ENCODE data around the gene IL17RC.
A peak's percentile ranks its signal among the peaks of the same experiment; 100 is the strongest.
"Not testable (repeated sequence)": the region's sequence is repeated elsewhere in the genome, so short reads cannot be mapped to it uniquely, and the experiment has no call there.

IL17RC gene

DNA sequence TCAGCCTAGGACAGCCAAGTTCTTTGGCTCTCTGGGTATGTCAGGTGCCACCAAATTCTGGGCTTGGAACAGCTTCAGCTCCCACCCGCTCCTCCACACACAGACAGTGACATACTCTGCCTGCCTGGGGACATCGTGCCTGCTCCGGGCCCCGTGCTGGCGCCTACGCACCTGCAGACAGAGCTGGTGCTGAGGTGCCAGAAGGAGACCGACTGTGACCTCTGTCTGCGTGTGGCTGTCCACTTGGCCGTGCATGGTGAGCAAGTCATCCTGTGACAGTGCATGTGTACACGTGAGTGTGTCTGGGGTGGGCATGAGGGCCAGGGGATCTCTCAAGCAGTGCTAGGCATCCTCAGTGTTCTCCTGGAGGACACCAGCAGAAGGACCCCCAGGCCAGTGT is 922 bp downstream of the IL17RC start:
- DNase-seq = no peak

DNA sequence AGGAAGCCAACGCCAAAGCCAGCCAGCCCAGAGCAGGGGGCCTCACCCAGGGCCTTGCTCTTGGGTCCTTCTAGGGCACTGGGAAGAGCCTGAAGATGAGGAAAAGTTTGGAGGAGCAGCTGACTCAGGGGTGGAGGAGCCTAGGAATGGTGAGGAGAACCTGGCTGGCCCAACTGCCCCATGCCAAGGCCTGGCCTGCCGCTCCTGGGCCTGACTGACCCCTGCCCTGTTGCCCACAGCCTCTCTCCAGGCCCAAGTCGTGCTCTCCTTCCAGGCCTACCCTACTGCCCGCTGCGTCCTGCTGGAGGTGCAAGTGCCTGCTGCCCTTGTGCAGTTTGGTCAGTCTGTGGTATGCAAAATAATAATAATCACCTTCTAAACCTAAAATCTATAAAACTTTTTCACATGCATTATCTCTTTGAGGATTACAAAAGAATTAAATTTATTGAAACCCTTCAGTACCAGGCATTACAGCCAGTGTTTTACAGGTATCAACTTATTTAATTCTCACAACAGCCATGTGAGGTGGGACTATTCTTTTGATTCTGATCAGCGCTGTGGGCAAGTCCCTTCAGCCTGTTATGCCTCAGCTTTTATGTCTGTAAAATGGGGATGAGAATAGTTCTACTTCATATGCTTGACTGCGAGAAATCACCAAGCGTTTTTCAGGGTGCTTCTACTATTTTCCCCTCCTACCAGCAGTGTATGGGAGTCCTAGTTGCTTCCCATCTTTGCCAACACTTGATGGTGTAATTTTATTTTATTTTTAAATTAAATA is 1.6 kb downstream of the IL17RC start:
- DNase-seq = no peak

DNA sequence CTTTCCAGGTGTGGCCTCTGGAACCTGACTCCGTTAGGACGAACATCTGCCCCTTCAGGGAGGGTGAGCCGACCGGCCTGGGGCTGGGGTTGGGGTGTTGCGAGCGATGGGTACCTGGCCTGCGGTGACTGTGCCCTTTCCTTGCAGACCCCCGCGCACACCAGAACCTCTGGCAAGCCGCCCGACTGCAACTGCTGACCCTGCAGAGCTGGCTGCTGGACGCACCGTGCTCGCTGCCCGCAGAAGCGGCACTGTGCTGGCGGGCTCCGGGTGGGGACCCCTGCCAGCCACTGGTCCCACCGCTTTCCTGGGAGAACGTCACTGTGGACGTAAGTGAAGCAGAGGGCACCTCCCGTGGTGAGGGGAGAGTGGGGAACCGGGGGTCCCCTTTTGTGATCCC is 11.3 kb downstream of the IL17RC start:
- no peak for DNase-seq

DNA sequence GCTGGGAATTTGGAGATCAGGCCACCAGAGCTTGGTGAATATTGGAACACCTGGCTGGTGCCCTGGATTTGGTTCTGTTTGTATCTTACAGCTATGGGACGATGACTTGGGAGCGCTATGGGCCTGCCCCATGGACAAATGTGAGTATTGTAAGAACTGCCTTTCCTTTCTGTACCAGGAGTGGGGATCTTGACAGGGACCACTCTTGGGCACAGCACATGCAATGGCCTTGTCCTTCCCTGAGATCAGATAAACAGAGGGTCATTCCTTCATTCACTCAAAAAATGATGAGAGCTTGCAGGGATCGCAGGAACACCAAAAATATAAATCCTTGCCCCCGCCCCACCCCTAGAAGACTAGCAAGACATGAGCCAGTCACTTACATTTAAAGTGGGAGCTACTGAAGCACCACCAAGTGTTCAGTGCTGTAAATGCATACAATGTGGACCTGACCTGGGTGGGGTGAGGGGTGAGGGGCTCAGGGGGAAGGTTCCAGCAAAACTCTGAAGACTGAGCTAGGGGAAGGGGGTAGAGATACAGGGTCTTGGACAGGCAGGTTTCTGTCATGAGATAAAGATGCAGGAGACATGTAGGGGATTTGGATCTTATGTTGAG is 14.0 kb downstream of the IL17RC start:
- DNase-seq = no peak

DNA sequence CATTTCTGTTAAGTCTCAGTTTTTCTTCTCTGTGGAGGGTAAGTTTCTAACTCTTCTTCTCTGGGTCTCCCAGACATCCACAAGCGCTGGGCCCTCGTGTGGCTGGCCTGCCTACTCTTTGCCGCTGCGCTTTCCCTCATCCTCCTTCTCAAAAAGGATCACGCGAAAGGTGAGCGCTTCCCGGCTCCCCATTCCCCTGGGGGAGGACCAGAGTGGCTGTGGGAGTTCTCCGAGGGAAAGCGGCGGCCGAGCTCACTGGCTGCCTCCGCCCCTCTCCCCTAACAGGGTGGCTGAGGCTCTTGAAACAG is 15.6 kb downstream of the IL17RC start:
- DNase-seq = no peak

DNA sequence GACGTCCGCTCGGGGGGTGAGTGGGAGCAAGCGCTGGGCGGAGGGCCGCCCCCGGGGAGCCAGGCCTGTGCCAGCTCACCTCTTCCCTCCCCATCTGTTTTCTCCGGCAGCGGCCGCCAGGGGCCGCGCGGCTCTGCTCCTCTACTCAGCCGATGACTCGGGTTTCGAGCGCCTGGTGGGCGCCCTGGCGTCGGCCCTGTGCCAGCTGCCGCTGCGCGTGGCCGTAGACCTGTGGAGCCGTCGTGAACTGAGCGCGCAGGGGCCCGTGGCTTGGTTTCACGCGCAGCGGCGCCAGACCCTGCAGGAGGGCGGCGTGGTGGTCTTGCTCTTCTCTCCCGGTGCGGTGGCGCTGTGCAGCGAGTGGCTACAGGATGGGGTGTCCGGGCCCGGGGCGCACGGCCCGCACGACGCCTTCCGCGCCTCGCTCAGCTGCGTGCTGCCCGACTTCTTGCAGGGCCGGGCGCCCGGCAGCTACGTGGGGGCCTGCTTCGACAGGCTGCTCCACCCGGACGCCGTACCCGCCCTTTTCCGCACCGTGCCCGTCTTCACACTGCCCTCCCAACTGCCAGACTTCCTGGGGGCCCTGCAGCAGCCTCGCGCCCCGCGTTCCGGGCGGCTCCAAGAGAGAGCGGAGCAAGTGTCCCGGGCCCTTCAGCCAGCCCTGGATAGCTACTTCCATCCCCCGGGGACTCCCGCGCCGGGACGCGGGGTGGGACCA is 16.1 kb downstream of the IL17RC start:
- DNase-seq = peak; percentile 88

DNA sequence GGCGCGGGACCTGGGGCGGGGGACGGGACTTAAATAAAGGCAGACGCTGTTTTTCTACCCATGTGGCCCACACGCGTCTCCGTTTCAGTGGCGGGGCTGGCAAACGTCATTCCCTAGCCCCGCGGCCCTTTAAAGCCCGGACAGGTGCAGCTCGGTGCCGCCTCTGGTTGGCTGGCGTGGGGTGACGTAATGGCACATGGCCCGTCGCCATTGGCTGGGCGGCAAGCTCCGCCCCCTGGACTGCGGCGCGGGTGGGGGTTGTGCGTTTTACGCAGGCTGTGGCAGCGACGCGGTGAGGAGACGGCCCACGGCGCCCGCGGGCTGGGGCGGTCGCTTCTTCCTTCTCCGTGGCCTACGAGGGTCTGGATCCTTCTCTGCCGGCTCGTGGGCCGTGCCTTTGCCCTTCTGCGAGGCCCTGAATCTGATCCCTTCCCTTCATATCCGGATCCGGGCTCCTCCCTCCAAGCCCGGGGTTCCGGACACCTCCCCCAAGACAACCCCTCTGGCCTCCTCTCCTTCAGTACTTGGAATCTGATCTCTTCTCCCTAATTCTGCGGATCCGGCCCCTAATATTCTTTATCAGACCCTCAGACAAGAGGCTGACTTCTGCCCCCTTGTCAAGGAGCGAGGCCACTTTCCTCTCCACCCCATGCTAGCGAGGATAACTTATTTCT is 16.8 kb downstream of the IL17RC start, which contains the start of gene CRELD1:
Gene CRELD1, plus strand, starts transcription at position 274 of the 674 bp plus-strand sequence. CDS start 605 bp downstream, outside the sequence.
- peak; percentile 96 for DNase-seq

DNA sequence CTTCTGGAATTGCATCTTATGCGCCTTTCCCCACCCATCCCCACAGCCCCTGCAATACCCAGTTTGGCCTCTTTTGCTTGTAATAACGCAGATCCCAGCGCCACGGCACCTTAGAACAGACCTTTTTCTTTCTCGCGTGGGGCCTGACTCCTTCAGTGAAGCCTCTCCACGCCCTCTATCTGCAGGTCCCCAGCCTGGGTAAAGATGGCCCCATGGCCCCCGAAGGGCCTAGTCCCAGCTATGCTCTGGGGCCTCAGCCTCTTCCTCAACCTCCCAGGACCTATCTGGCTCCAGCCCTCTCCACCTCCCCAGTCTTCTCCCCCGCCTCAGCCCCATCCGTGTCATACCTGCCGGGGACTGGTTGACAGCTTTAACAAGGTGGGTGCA is 17.3 kb downstream of the IL17RC start:
- no peak for DNase-seq

DNA sequence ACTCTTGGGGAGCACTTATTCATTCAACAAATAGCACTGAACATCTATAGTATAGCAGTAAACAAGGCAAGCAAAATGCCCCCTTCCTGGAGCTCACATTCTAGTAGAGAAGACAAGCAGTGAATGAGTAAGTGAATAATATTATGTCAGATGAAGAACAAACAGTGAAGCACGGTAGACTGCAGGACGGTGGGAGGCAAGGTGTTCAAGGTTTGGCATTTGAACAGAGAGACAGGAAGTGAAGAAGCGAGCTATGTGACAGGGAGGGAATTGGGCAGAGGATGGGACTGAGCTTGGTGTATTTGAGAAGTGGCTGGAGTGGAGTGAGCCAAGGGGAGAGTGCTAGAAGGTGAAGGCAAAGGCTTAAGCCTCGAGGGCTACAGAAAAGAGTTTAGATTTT is 18.1 kb downstream of the IL17RC start:
- DNase-seq = no peak

DNA sequence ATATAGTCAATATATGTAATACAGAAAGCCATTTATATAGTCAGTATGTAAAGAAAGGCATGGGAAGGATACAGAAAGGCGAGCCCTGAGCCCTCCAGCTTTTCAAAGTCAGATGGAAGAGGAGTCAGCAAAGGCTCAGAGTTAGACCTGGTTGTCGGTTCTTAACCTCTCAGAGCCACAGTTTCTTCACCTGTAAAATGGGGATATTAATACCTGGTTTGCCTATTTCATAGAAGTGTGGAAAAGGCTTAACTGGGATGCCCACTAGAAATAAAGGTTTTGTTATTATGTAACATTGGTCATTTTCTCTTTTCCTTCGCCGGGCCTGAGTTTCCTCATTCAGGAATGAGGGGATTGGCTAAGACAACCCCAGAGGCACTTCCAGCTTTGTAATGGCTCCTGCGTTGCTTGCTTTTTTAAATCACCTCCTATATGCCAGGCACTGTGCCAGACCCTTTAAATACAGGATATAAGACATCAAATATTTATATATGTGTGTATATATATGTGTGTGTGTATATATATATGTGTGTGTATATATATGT is 19.1 kb downstream of the IL17RC start:
- no peak for DNase-seq

DNA sequence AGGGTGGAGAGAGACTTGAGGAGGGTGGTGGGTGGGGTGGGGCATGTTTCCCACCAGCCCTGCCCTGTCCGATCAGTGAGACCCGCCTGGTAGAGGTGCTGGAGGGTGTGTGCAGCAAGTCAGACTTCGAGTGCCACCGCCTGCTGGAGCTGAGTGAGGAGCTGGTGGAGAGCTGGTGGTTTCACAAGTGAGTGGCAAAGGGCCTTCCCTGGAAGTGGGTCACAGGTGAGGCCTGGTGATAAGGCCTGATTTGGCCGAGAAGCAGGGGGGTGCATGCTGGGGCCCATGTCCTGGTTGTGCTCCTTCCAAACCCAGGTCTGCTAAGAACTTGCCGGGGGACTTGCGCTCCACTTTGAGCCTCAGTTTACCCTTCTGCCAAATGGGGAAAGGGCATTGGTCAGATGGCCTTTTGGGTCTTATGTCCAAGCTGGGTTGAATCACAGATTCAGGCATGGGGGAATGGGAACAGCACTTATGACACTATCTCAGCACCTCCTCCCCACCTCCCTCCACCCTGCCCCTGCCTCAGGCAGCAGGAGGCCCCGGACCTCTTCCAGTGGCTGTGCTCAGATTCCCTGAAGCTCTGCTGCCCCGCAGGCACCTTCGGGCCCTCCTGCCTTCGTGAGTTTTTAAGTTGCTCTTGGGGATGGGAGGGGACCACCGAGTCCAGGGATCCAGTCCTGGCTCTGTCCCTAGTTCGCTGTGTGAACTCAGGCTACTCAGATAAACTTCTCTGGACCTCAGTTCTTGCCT is 20.8 kb downstream of the IL17RC start:
- no peak for DNase-seq

DNA sequence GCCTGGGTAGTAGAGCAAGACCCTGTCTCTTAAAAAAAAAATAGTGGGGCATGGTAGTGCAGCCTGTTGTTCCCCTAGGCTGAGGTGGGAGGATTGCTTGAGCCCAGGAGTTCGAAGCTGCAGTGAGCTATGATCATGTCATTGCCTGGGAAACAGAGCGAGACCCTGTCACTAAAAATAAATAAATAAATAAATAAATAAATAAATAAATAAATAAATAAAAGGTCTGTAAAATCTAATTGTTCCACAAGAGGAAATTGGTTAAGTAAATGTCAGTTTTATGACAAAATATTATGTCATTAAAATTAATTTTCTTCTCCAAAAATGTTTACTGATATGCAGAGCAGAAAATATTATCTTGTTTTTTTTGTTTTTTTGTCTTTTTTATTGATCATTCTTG is 22.1 kb downstream of the IL17RC start:
- no peak for DNase-seq

DNA sequence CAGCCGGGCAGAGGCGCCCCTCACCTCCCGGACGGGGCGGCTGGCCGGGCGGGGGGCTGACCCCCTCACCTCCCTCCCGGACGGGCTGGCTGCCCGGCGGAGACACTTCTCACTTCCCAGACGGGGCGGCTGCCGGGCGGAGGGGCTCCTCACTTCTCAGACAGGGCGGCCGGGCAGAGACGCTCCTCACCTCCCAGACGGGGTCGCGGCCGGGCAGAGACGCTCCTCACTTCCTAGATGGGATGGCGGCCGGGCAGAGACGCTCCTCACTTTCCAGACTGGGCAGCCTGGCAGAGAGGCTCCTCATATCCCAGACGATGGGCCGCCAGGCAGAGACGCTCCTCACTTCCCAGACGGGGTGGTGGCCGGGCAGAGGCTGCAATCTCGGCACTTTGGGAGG is 23.0 kb downstream of the IL17RC start:
- DNase-seq = not testable (repeated sequence)

DNA sequence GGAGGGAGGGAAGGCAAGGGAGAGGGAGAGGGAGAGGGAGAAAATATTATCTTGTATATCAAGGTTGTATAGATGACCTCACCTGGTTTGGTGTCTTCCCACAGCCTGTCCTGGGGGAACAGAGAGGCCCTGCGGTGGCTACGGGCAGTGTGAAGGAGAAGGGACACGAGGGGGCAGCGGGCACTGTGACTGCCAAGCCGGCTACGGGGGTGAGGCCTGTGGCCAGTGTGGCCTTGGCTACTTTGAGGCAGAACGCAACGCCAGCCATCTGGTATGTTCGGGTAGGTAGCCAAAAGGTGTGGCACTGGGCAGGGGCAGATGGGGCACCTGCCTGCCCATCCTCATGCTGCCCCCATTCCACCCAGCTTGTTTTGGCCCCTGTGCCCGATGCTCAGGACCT is 23.8 kb downstream of the IL17RC start:
- no peak for DNase-seq

DNA sequence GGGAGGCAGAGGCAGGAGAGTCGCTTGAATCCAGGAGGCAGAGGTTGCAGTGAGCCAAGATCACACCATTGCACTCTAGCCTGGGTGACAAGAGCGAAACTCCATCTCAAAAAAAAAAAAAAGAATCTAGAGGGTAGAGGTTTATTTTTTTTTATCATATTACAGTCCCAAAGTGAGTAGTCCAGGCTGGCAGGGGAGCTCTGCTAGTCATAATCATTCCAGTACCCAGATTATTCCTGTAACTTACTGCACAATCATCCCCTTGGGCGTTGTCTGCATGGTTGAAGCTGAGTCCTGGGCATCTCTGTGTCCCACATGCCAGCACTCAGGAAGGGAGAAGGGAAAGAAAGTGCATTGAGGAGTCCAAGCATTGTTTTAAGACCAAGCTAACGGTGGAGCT is 25.3 kb downstream of the IL17RC start:
- no peak for DNase-seq

DNA sequence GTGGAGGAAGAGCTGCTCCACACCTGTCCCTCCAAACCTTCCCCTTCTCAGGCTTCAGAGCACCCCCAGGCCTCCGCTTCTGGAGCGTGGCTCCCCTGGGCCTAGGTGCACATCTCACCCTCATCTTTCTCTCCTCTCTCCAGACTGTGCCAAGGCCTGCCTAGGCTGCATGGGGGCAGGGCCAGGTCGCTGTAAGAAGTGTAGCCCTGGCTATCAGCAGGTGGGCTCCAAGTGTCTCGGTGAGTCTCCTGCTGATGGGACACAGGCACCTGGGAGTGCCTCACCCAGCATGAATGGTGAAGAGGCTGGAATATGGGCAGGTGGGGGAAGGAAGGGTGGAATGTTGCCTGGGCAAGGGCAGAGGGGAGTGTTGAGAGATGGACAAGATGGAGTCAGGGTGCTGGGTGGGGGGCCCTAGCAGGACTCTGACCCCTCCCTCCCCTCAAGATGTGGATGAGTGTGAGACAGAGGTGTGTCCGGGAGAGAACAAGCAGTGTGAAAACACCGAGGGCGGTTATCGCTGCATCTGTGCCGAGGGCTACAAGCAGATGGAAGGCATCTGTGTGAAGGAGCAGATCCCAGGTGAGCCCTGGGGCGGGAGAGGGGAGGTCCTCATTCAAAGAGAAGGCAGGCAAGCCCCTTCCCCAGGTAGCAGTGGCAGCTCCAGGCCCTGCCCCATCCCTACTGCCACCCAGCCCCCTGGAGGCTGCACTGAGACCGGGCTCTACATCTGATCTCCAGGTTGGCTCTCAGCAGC is 26.2 kb downstream of the IL17RC start:
- DNase-seq = no peak

DNA sequence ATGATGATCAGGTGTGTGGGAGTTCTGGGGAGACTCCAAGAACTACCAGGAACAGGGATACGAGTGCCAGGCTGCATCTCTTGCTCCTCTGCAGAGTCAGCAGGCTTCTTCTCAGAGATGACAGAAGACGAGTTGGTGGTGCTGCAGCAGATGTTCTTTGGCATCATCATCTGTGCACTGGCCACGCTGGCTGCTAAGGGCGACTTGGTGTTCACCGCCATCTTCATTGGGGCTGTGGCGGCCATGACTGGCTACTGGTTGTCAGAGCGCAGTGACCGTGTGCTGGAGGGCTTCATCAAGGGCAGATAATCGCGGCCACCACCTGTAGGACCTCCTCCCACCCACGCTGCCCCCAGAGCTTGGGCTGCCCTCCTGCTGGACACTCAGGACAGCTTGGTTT is 27.4 kb downstream of the IL17RC start:
- no peak for DNase-seq

DNA sequence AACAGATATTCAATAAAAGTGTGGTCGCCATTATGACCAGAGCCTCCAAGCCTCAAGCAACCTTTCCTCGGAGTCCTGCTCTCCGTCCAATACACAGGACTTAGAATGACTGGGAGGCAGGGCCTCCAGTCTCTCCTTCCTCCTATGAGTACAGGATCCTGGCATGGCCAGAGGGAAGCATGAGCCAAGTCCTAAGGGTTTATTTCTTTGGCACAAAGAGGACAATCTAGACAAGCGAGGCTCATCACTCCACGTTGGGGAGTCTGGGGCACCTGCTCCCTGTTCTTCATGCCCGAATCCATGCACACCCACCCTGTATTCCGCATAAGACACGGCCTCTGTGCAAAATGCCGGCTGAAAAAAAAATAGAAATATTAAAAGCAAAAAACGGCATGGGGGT is 28.5 kb downstream of the IL17RC start:
- DNase-seq = no peak

DNA sequence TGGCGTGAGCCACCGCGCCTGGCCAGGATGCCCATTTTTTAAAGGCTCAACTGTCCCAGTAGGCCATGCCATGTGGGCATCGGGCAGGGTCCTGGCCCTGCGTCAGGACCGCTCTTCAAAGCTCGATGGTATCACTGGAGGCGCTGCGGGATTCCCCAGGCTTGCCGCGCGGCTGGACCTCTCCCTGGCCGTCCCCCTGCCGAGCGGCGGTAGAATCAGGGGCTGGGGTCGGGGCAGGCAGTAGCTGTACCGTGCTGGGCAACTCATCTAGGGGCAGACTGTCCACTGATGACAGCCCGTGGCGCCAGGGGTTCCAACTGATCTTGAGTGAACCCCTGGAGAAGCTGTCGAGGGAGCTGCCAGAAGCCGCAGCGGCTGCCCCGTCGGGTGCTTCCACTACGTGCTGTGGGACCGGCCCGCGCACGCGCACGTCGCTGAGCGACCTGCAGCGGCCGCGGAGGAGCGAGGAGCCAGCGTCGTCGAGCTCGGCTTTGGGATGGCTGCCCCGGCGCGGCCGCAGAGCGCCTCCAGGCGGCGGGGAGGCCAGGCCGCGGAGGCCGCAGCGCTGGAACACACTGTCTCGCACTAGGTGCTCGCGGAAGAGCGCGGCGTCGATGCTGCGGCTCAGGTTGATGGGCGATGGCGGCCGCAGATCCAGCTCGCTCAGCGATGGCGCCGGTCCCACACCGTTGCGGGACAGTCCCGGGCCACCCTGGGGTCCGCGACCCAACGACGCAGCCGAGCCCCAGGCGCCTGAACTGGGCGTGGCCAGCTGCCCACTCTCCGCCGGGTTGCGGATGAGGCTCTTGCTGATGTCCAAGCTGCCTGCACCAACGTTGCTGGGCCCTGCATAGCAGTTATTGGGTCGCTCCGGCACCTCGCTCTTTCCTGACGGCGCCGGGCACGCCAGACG is 29.5 kb downstream of the IL17RC start:
- DNase-seq = peak; percentile 80
